Right atrium auricular region (tissue), 2 donors: ENCODE results near the gene STARD10. TPM values are rescaled to one million over a fixed set of nuclear protein-coding genes. Genes with fewer than 3 reads are reported as not detected.

Source experiments
- DNase-seq: peaks from one replicate; pipeline ENCODE4 v3.0.0-alpha.2; 2019; ENCODE audit warnings: low spot score
- H3K27ac ChIP-seq, 2 donors: fragments of 200-600 bp; sonication (generic); 1 replicate in 1 of 2; 2 replicates in 1 of 2; pipeline ENCODE4 v1.5.1; 2016 to 2019
- H3K27me3 ChIP-seq, 2 donors: fragments of 200-600 bp; sonication (generic); one replicate each; pipeline versions ENCODE4 v1.5.1 to v1.6.0; 2017 to 2019
- H3K36me3 ChIP-seq: fragments of 200-600 bp; sonication (generic); one replicate; pipeline ENCODE4 v1.5.1; 2016
- H3K4me1 ChIP-seq, 2 donors: fragments of 200-600 bp; sonication (generic); one replicate each; pipeline versions ENCODE4 v1.5.1 to v1.6.0; 2017 to 2019
- H3K4me3 ChIP-seq, 2 donors: fragments of 200-600 bp; sonication (generic); 1 replicate in 1 of 2; 2 replicates in 1 of 2; pipeline ENCODE4 v1.5.1; 2017 to 2019; ENCODE audit warnings: mild to moderate bottlenecking in 1 of 2, moderate library complexity in 1 of 2
- H3K9me3 ChIP-seq, 2 donors: fragments of 200-600 bp; sonication (generic); one replicate each; pipeline ENCODE4 v1.5.1; 2019
- CTCF ChIP-seq, 2 donors: fragments of 200-600 bp; sonication (generic); IDR thresholded peaks; one replicate each; pipeline ENCODE4 v1.5.1; 2019; ENCODE audit warnings: antibody characterized with exemption in 2 of 2
- total RNA-seq, 2 donors: library from RNA; depleted of rRNA; stranded (reverse); fragments of >200 nt; gene quantifications; one replicate each; pipeline ENCODE4 v1.1.0, GENCODE V29; 2016

STARD10 gene
- total RNA-seq, 2 donors from 2014 or later = 77.0 to 112 TPM

DNA sequence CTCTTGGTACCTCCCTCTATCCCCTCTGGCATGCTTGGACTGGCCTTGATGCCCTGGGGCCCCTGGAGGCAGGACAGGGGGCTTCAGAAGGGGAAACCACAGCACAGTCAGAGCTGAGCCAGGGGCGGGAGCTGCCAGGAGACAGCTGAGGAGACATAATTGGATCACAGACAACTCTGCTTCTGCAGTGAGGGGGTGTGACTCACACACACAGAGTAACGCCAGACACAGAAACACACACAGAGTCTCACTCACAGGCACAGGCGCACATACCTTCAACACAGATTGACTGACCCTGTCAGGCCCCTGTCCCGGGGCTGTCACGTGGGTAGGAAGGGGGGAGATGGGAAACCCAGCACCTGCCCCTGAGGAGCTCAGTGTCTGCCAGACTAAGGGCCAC is 20.6 kb downstream of the STARD10 start:
- Histone ChIP-seq H3K27ac (peak overlapping the region; percentile 76 to 86), H3K9me3 (no peaks in the 10 kb centered on the region), H3K4me1 (peaks cover 0 to 59% of the 10 kb centered on the region in 2 donors), H3K4me3 (no peak overlapping the region), H3K27me3 (no peaks in the 10 kb centered on the region), H3K36me3 (no peaks in the 10 kb centered on the region)
- TF ChIP-seq CTCF (IDR thresholded peaks at IDR 0.05) = no peak
- DNase-seq = peak; percentile 81

GRCh38 chr11:72772059-72772458 is 21.8 kb downstream of the STARD10 start:
- no peak for TF ChIP-seq CTCF (IDR thresholded peaks at IDR 0.05)
- H3K27me3 ChIP-seq = no peaks in the 10 kb centered on the region
- peaks cover 0 to 46% of the 10 kb centered on the region in 2 donors for H3K4me1 ChIP-seq
- no peak for DNase-seq
- H3K36me3 ChIP-seq = no peaks in the 10 kb centered on the region
- H3K27ac ChIP-seq = peak overlapping the region; percentile 76 to 86
- no peak overlapping the region for H3K4me3 ChIP-seq
- no peaks in the 10 kb centered on the region for H3K9me3 ChIP-seq

- H3K9me3 ChIP-seq = no peaks in the 10 kb centered on the region
- no peaks in the 10 kb centered on the region for H3K36me3 ChIP-seq
- peak overlapping the region; percentile 76 to 86 for H3K27ac ChIP-seq
- H3K4me3 ChIP-seq = no peak overlapping the region
- no peak for DNase-seq
- peaks cover 0 to 41% of the 10 kb centered on the region in 2 donors for H3K4me1 ChIP-seq
- no peaks in the 10 kb centered on the region for H3K27me3 ChIP-seq
- TF ChIP-seq CTCF (IDR thresholded peaks at IDR 0.05) = no peak
Measured at GRCh38 chr11:72771507-72771906, 22.3 kb downstream of the STARD10 start.

DNA sequence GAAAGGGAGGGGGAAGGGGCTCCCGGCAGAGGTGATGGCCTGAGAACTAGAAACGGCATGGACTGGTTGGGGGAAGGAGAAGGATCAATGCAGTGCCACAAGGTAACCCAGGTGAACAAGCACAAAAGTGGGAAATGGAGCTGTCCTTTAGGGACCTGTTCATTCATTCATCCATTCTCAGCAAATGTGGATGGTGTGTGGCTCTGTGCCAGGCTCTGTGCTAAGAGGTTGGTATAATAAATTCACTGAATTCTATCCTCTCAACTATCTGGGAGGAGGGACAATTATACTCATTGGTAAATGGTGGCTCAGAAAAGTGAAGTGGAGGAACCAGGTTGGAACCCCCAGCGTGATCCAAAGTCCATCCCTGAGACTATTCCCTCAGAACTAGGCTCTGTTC is 23.0 kb downstream of the STARD10 start:
- TF ChIP-seq CTCF (IDR thresholded peaks at IDR 0.05) = no peak
- H3K36me3 ChIP-seq = no peaks in the 10 kb centered on the region
- H3K9me3 ChIP-seq = no peaks in the 10 kb centered on the region
- H3K4me3 ChIP-seq = no peak overlapping the region
- no peaks in the 10 kb centered on the region for H3K27me3 ChIP-seq
- no peak for DNase-seq
- H3K4me1 ChIP-seq = peaks cover 0 to 35% of the 10 kb centered on the region in 2 donors
- H3K27ac ChIP-seq = no peak overlapping the region

DNA sequence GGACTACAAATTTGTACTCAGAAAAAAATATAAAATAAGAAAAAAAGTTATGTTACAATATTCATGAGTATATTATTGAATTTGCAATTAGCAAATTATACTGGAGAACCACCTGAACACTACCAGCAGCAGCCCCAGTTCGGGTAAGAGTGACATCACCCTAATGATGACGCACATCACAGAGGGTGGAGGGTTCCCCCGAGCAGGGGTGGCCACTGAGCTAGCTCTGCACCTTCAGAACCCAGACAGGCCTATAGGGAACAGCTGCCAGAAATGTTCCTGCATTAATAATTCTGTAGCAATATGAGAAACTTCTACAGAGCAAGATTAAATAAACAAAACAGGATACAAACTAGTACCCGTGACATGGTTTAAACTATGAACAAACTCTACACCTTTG is 24.2 kb downstream of the STARD10 start:
- no peaks in the 10 kb centered on the region for H3K9me3 ChIP-seq
- DNase-seq = no peak
- no peak overlapping the region for H3K27ac ChIP-seq
- H3K4me3 ChIP-seq = no peak overlapping the region
- peaks cover 0 to 33% of the 10 kb centered on the region in 2 donors for H3K4me1 ChIP-seq
- no peaks in the 10 kb centered on the region for H3K36me3 ChIP-seq
- H3K27me3 ChIP-seq = no peaks in the 10 kb centered on the region
- no peak for TF ChIP-seq CTCF (IDR thresholded peaks at IDR 0.05)

GRCh38 chr11:72768581-72768980 is 25.3 kb downstream of the STARD10 start:
- H3K9me3 ChIP-seq = no peaks in the 10 kb centered on the region
- peaks cover 0 to 23% of the 10 kb centered on the region in 2 donors for H3K4me1 ChIP-seq
- no peak overlapping the region for H3K4me3 ChIP-seq
- no peaks in the 10 kb centered on the region for H3K27me3 ChIP-seq
- no peak for TF ChIP-seq CTCF (IDR thresholded peaks at IDR 0.05)
- H3K36me3 ChIP-seq = no peaks in the 10 kb centered on the region
- no peak for DNase-seq
- no peak overlapping the region for H3K27ac ChIP-seq
